Liver (tissue), 9 donors: ENCODE data around the gene AEBP1. TPM values are rescaled to one million over a fixed set of nuclear protein-coding genes. Genes with fewer than 3 reads are reported as not detected.

Experiments
- DNase-seq: peaks from one replicate; pipeline ENCODE4 v3.0.0-alpha.2; 2017; ENCODE audit warnings: low spot score
- H3K27ac ChIP-seq, 2 donors: one replicate each; pipeline ENCODE4 v1.7.0; 2013; ENCODE audit warnings: inconsistent platforms in 2 of 2, low read length in 2 of 2, control low read depth in 1 of 2, low read depth in 1 of 2, mild to moderate bottlenecking in 1 of 2
- H3K27me3 ChIP-seq, 4 donors: one replicate each; pipeline versions ENCODE4 v1.6.1 to v1.7.0; 2013; ENCODE audit warnings: low read length in 3 of 4, inconsistent platforms in 1 of 4, mild to moderate bottlenecking in 1 of 4, moderate library complexity in 1 of 4; ENCODE audit not compliant: control insufficient read depth in 4 of 4, insufficient read depth in 4 of 4
- H3K36me3 ChIP-seq, 4 donors: one replicate each; pipeline versions ENCODE4 v1.6.1 to v1.7.0; 2013; ENCODE audit warnings: low read length in 3 of 4, mild to moderate bottlenecking in 3 of 4, low read depth in 1 of 4, moderate library complexity in 1 of 4; ENCODE audit not compliant: control insufficient read depth in 4 of 4, insufficient read depth in 3 of 4
- H3K4me1 ChIP-seq, 4 donors: one replicate each; pipeline versions ENCODE4 v1.6.1 to v1.7.0; 2013; ENCODE audit warnings: low read length in 3 of 4, mild to moderate bottlenecking in 3 of 4, moderate library complexity in 1 of 4; ENCODE audit not compliant: control insufficient read depth in 4 of 4, insufficient read depth in 4 of 4
- H3K4me3 ChIP-seq, 3 donors: one replicate each; pipeline versions ENCODE4 v1.6.1 to v1.7.0; 2013; ENCODE audit warnings: low read length in 3 of 3, control low read depth in 1 of 3, low read depth in 1 of 3, mild to moderate bottlenecking in 1 of 3
- H3K9ac ChIP-seq, 2 donors: one replicate each; pipeline ENCODE4 v1.7.0; 2013; ENCODE audit warnings: low read length in 2 of 2, mild to moderate bottlenecking in 2 of 2, moderate library complexity in 2 of 2, control low read depth in 1 of 2, low read depth in 1 of 2
- H3K9me3 ChIP-seq, 4 donors: one replicate each; pipeline versions ENCODE4 v1.6.1 to v1.7.0; 2013; ENCODE audit warnings: low read length in 3 of 4; ENCODE audit not compliant: control insufficient read depth in 4 of 4
- CTCF ChIP-seq: fragments of 150-350 bp; IDR thresholded peaks from 2 replicates; pipeline ENCODE4 v1.5.1; 2017; ENCODE audit warnings: improper control_type of control experiment, low read depth, low read length; ENCODE audit not compliant: missing input control
- EGR1 ChIP-seq, 2 donors: IDR thresholded peaks; 2 replicates each; pipeline ENCODE4 v1.6.1; 2016 to 2018; ENCODE audit warnings: antibody characterized with exemption in 2 of 2, low read depth in 2 of 2
- FOXA1 ChIP-seq: IDR thresholded peaks from 2 replicates; pipeline ENCODE4 v1.6.1; 2016; ENCODE audit warnings: antibody characterized with exemption
- FOXA2 ChIP-seq: IDR thresholded peaks from 2 replicates; pipeline ENCODE4 v1.6.1; 2016; ENCODE audit warnings: antibody characterized with exemption
- GABPA ChIP-seq, 2 donors: IDR thresholded peaks in 1 of 2; conservative IDR thresholded peaks in 1 of 2; 2 replicates each; pipeline ENCODE4 v1.6.1; 2016; ENCODE audit warnings: antibody characterized with exemption in 2 of 2, mild to moderate bottlenecking in 1 of 2, moderate library complexity in 1 of 2
- HNF4A ChIP-seq, 2 donors: conservative IDR thresholded peaks; 2 replicates each; pipeline ENCODE4 v1.6.1; 2016; ENCODE audit warnings: antibody characterized with exemption in 2 of 2, mild to moderate bottlenecking in 2 of 2
- HNF4G ChIP-seq: IDR thresholded peaks from 2 replicates; pipeline ENCODE4 v1.6.1; 2016; ENCODE audit warnings: antibody characterized with exemption
- JUND ChIP-seq, 2 donors: IDR thresholded peaks; 2 replicates each; pipeline ENCODE4 v1.6.1; 2016; ENCODE audit warnings: antibody characterized with exemption in 2 of 2
- NR2F2 ChIP-seq: IDR thresholded peaks from 2 replicates; pipeline ENCODE4 v1.6.1; 2016; ENCODE audit warnings: antibody characterized with exemption
- RAD21 ChIP-seq, 2 donors: IDR thresholded peaks; 2 replicates each; pipeline ENCODE4 v1.6.1; 2016; ENCODE audit warnings: antibody characterized with exemption in 2 of 2, mild to moderate bottlenecking in 2 of 2
- RXRA ChIP-seq, 2 donors: IDR thresholded peaks; 2 replicates each; pipeline ENCODE4 v1.6.1; 2017 to 2018; ENCODE audit warnings: antibody characterized with exemption in 2 of 2, mild to moderate bottlenecking in 1 of 2
- SP1 ChIP-seq: IDR thresholded peaks from 2 replicates; pipeline ENCODE4 v1.6.1; 2018; ENCODE audit warnings: antibody characterized with exemption, mild to moderate bottlenecking
- TAF1 ChIP-seq: conservative IDR thresholded peaks from 2 replicates; pipeline ENCODE4 v1.6.1; 2016; ENCODE audit warnings: antibody characterized with exemption, mild to moderate bottlenecking
- YY1 ChIP-seq: IDR thresholded peaks from 2 replicates; pipeline ENCODE4 v1.6.1; 2016; ENCODE audit warnings: antibody characterized with exemption, mild to moderate bottlenecking
- ZBTB33 ChIP-seq: IDR thresholded peaks from 2 replicates; pipeline ENCODE4 v1.6.1; 2016; ENCODE audit warnings: antibody characterized with exemption
- WGBS: extraction: QIAGEN DNeasy Blood & Tissue Kit; methylation state at CpG from one replicate; pipeline ENCODE4 v1.1.7; 2013; 5-methylcytosine and 5-hydroxymethylcytosine counted together
- polyA plus RNA-seq, 2 donors: library from polyadenylated mRNA; stranded (reverse) in 1 of 2; unstranded in 1 of 2; fragments of 200-250 nt in 1 of 2; fragments of >200 nt in 1 of 2; fragmentation: Nextera tagmentation in 1 of 2; extraction: Ambion mirVana in 1 of 2; gene quantifications; one replicate each; pipeline versions ENCODE4 v1.2.1 to v1.2.3, GENCODE V29; 2013 to 2015
- total RNA-seq, 2 donors: library from RNA; depleted of rRNA; stranded (reverse); fragments of >200 nt; gene quantifications; one replicate each; pipeline ENCODE4 v1.2.3, GENCODE V29; 2014
- TF ChIP-seq, protein P1 (sequence below): IDR thresholded peaks from 2 replicates; pipeline ENCODE4 v1.6.1; 2016; ENCODE audit warnings: antibody characterized with exemption
- TF ChIP-seq, protein P2 (sequence below): IDR thresholded peaks from 2 replicates; pipeline ENCODE4 v1.6.1; 2016; ENCODE audit warnings: antibody characterized with exemption
- TF ChIP-seq, protein P3 (sequence below): IDR thresholded peaks from 2 replicates; pipeline ENCODE4 v1.6.1; 2016; ENCODE audit warnings: antibody characterized with exemption, mild to moderate bottlenecking
- donor health status: healthy.
- donor health status: healthy.
- donor health status: healthy.
- donor health status: healthy.
- donor health status: healthy.

Gene AEBP1
- total and polyA plus RNA-seq, 4 donors = 3.4 to 13.3 (median 7.7) TPM

GRCh38 chr7:44080118-44080517 lies 24.0 kb upstream of the AEBP1 start:
- Histone ChIP-seq H3K27me3 (no peaks in the 10 kb centered on the region), H3K36me3 (peaks cover 5 to 37% (median 15%) of the 10 kb centered on the region in 4 donors), H3K4me1 (peaks cover 13 to 53% (median 31%) of the 10 kb centered on the region in 4 donors), H3K27ac (no peak overlapping the region), H3K9me3 (no peaks in the 10 kb centered on the region), H3K4me3 (no peak overlapping the region), H3K9ac (no peak overlapping the region)
- TF ChIP-seq SP1 (no peak), RXRA (IDR thresholded peaks at IDR 0.05) (no peak), JUND (IDR thresholded peaks at IDR 0.05) (no peak), RAD21 (IDR thresholded peaks at IDR 0.05) (no peak), EGR1 (IDR thresholded peaks at IDR 0.05; ENCODE audit: low read depth in 2 of 2) (no peak), FOXA2 (no peak), HNF4A (conservative IDR thresholded peaks at IDR 0.05) (no peak), FOXA1 (no peak), CTCF (no peak), HNF4G (no peak), TAF1 (no peak), ZBTB33 (no peak), GABPA (IDR thresholded peaks at IDR 0.05 in 1 of 2, conservative IDR thresholded peaks at IDR 0.05 in 1 of 2) (no peak), NR2F2 (no peak), YY1 (no peak)
- TF ChIP-seq, protein P1, sequence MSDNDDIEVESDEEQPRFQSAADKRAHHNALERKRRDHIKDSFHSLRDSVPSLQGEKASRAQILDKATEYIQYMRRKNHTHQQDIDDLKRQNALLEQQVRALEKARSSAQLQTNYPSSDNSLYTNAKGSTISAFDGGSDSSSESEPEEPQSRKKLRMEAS = no peak
- TF ChIP-seq, protein P2, sequence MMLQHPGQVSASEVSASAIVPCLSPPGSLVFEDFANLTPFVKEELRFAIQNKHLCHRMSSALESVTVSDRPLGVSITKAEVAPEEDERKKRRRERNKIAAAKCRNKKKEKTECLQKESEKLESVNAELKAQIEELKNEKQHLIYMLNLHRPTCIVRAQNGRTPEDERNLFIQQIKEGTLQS = no peak
- TF ChIP-seq, protein P3, sequence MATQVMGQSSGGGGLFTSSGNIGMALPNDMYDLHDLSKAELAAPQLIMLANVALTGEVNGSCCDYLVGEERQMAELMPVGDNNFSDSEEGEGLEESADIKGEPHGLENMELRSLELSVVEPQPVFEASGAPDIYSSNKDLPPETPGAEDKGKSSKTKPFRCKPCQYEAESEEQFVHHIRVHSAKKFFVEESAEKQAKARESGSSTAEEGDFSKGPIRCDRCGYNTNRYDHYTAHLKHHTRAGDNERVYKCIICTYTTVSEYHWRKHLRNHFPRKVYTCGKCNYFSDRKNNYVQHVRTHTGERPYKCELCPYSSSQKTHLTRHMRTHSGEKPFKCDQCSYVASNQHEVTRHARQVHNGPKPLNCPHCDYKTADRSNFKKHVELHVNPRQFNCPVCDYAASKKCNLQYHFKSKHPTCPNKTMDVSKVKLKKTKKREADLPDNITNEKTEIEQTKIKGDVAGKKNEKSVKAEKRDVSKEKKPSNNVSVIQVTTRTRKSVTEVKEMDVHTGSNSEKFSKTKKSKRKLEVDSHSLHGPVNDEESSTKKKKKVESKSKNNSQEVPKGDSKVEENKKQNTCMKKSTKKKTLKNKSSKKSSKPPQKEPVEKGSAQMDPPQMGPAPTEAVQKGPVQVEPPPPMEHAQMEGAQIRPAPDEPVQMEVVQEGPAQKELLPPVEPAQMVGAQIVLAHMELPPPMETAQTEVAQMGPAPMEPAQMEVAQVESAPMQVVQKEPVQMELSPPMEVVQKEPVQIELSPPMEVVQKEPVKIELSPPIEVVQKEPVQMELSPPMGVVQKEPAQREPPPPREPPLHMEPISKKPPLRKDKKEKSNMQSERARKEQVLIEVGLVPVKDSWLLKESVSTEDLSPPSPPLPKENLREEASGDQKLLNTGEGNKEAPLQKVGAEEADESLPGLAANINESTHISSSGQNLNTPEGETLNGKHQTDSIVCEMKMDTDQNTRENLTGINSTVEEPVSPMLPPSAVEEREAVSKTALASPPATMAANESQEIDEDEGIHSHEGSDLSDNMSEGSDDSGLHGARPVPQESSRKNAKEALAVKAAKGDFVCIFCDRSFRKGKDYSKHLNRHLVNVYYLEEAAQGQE = no peak
- 93% methylated on average over 5 of the region's 5 CpGs for WGBS
- no peak for DNase-seq
